ENCODE measurements around the gene COL20A1.

- TF ChIP-seq POLR2A (IDR thresholded peaks at IDR 0.05) (no peak), CTCF (IDR thresholded peaks at IDR 0.05) (no peak), EP300 (IDR thresholded peaks at IDR 0.05) (no peak)
Measured at GRCh38 chr20:63277466-63278272, 15.3 kb upstream of the COL20A1 start.
